Astrocyte of the spinal cord (primary cell): ENCODE results near the gene NRIP1.

Experiments
- DNase-seq: peaks from one replicate; pipeline ENCODE4 v3.0.0; 2011; ENCODE audit warnings: low read depth, low spot score
- H3K4me3 ChIP-seq: 2 replicates; pipeline ENCODE4 v1.5.1; 2011; ENCODE audit warnings: low read depth, mild to moderate bottlenecking, low read length, moderate library complexity
- in situ Hi-C: cut with HindIII; loops from 2 replicates; pipeline ENCODE4 v1.10.0; 2017; ENCODE audit warnings: low sequenced_read_pairs
- TF ChIP-seq, protein P1 (sequence below): IDR thresholded peaks from 2 replicates; pipeline ENCODE4 v1.5.1; 2012; ENCODE audit warnings: low read depth, mild to moderate bottlenecking, low read length, inconsistent platforms

Gene NRIP1

GRCh38 chr21:14916676-14917141 is 148.1 kb downstream of the NRIP1 start:
- TF ChIP-seq, protein P1, sequence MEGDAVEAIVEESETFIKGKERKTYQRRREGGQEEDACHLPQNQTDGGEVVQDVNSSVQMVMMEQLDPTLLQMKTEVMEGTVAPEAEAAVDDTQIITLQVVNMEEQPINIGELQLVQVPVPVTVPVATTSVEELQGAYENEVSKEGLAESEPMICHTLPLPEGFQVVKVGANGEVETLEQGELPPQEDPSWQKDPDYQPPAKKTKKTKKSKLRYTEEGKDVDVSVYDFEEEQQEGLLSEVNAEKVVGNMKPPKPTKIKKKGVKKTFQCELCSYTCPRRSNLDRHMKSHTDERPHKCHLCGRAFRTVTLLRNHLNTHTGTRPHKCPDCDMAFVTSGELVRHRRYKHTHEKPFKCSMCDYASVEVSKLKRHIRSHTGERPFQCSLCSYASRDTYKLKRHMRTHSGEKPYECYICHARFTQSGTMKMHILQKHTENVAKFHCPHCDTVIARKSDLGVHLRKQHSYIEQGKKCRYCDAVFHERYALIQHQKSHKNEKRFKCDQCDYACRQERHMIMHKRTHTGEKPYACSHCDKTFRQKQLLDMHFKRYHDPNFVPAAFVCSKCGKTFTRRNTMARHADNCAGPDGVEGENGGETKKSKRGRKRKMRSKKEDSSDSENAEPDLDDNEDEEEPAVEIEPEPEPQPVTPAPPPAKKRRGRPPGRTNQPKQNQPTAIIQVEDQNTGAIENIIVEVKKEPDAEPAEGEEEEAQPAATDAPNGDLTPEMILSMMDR = no peak
- peak; percentile 38 for DNase-seq
- H3K4me3 ChIP-seq = no peak overlapping the region
- in situ Hi-C loops = no loop called here

DNA sequence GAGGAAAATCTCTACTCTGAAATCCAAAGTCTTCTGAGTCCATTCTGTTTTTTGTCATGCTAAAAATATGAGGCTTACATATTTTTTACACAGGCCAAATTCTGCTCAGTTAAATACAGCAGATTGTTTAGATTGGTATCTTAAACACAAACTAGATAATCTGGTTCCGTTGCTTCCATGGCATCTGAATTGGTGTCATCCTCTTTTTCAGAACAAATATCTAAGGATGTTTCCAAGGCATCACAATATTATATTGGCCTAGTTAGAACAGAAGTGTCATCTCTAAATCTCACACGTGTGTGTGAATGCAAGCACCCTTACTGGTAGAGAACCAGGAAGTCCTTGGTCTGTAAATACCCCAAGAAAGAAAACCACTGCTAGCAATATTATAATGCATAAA is 151.2 kb downstream of the NRIP1 start:
- TF ChIP-seq, protein P1 = no peak
- DNase-seq = no peak
- H3K4me3 ChIP-seq = no peak overlapping the region
- in situ Hi-C loops = no loop called here

DNA sequence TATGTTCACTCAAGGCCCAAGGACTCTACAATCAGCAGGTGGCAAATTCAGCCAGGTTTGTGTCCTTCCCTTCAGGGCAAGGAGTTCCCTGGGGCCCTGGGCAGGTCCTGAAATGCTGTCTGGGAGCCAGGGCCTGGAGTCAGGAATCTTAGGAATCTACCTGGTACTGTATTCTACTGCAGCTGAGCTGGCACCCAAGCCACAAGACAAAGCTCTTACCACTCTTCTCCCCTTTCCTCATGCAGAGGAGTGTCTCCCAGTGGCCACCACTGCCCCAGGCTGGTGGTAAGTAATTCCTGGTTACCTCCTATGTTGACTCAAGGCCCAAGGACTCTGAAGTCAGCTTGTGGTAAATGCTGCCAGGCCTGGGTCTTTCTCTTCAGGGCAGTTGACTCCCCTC is 153.4 kb downstream of the NRIP1 start:
- no peak overlapping the region for H3K4me3 ChIP-seq
- no peak for DNase-seq
- TF ChIP-seq, protein P1 = no peak
- in situ Hi-C loops = no loop called here
